Neural cell (in vitro differentiated cells): ENCODE data around the gene COPS7B. TPM values are rescaled to one million over a fixed set of nuclear protein-coding genes. Genes with fewer than 3 reads are reported as not detected.

Source experiments
- H2AFZ ChIP-seq: fragments of 200-600, 300-800 bp; sonication (generic), shearing (Covaris generic); 2 replicates; pipeline ENCODE4 v1.6.0; 2014; ENCODE audit warnings: low read depth, mild to moderate bottlenecking, antibody characterized with exemption, low read length, moderate library complexity
- H3F3A ChIP-seq: fragments of 200-600 bp; shearing (Covaris generic); 2 replicates; pipeline ENCODE4 v1.6.1; 2016; ENCODE audit warnings: mild to moderate bottlenecking, moderate library complexity, mixed read lengths, antibody characterized with exemption, low read length; ENCODE audit not compliant: insufficient read depth, poor library complexity, severe bottlenecking
- H3K27ac ChIP-seq: fragments of 200-600, 300-800 bp; sonication (generic), shearing (Covaris generic); 2 replicates; pipeline ENCODE4 v1.5.1; 2014; ENCODE audit warnings: mild to moderate bottlenecking, low read length, moderate library complexity
- H3K27me3 ChIP-seq: fragments of 300-800, 200-600 bp; sonication (generic), shearing (Covaris generic); 2 replicates; pipeline ENCODE4 v1.6.0; 2014; ENCODE audit warnings: mild to moderate bottlenecking, low read depth, low read length, moderate library complexity; ENCODE audit not compliant: insufficient read depth
- H3K36me3 ChIP-seq: fragments of 300-800, 200-600 bp; sonication (generic), shearing (Covaris generic); 2 replicates; pipeline ENCODE4 v1.5.1; 2014; ENCODE audit warnings: mild to moderate bottlenecking, antibody characterized with exemption, low read length, moderate library complexity; ENCODE audit not compliant: insufficient read depth
- H3K4me2 ChIP-seq: fragments of 300-800, 200-600 bp; sonication (generic), shearing (Covaris generic); 2 replicates; pipeline ENCODE4 v1.6.0; 2014; ENCODE audit warnings: mild to moderate bottlenecking, low read length
- H3K4me3 ChIP-seq: fragments of 300-800, 200-600 bp; sonication (generic), shearing (Covaris generic); 2 replicates; pipeline ENCODE4 v1.5.1; 2014; ENCODE audit warnings: mild to moderate bottlenecking, low read length, moderate library complexity
- H3K79me2 ChIP-seq: fragments of 200-600 bp; shearing (Covaris generic); replicated peaks from 2 replicates; pipeline ENCODE4 v1.6.0; 2014; ENCODE audit warnings: mild to moderate bottlenecking, low read length, moderate library complexity; ENCODE audit not compliant: insufficient read depth
- H3K9ac ChIP-seq: fragments of 300-800, 200-600 bp; sonication (generic), shearing (Covaris generic); 2 replicates; pipeline ENCODE4 v1.6.1; 2016; ENCODE audit warnings: mild to moderate bottlenecking, low read length, mixed read lengths
- H3K9me2 ChIP-seq: fragments of 200-600 bp; shearing (Covaris generic); 2 replicates; pipeline ENCODE4 v1.6.1; 2016; ENCODE audit warnings: mild to moderate bottlenecking, low read length, mixed read lengths; ENCODE audit not compliant: insufficient read depth
- H3K9me3 ChIP-seq: fragments of 200-600, 300-800 bp; sonication (generic), shearing (Covaris generic); 2 replicates; pipeline ENCODE4 v1.6.1; 2016; ENCODE audit warnings: mild to moderate bottlenecking, mixed run types, low read length, moderate library complexity, mixed read lengths
- H4K20me1 ChIP-seq: fragments of 200-600 bp; shearing (Covaris generic); 2 replicates; pipeline ENCODE4 v1.6.1; 2016; ENCODE audit warnings: mild to moderate bottlenecking, mixed run types; ENCODE audit not compliant: insufficient read depth
- CTCF ChIP-seq: fragments of 450-650 bp; IDR thresholded peaks from 2 replicates; pipeline ENCODE4 v1.5.1; 2014; ENCODE audit warnings: antibody characterized with exemption, mild to moderate bottlenecking, moderate library complexity; ENCODE audit not compliant: poor library complexity, severe bottlenecking
- EP300 ChIP-seq: fragments of 450-650 bp; conservative IDR thresholded peaks from 2 replicates; pipeline ENCODE4 v1.6.1; 2014; ENCODE audit warnings: antibody characterized with exemption, mild to moderate bottlenecking, moderate library complexity; ENCODE audit not compliant: poor library complexity, severe bottlenecking
- EZH2 ChIP-seq: fragments of 200-600, 300-800 bp; shearing (Covaris generic), sonication (generic); IDR thresholded peaks from 2 replicates; pipeline ENCODE4 v1.6.1; 2014; ENCODE audit warnings: antibody characterized with exemption, low read length, borderline replicate concordance, mild to moderate bottlenecking; ENCODE audit not compliant: insufficient read depth, poor library complexity, severe bottlenecking
- MXI1 ChIP-seq: fragments of 450-650 bp; conservative IDR thresholded peaks from 2 replicates; pipeline ENCODE4 v1.6.1; 2014; ENCODE audit warnings: antibody characterized with exemption, mild to moderate bottlenecking; ENCODE audit not compliant: poor library complexity, severe bottlenecking
- POLR2AphosphoS5 ChIP-seq: IDR thresholded peaks from 2 replicates; pipeline ENCODE4 v1.6.1; 2012
- RAD21 ChIP-seq: fragments of 450-650 bp; conservative IDR thresholded peaks from 2 replicates; pipeline ENCODE4 v1.6.1; 2014; ENCODE audit warnings: antibody characterized with exemption, mild to moderate bottlenecking, moderate library complexity
- REST ChIP-seq: IDR thresholded peaks from 2 replicates; pipeline ENCODE4 v1.6.1; 2012; ENCODE audit warnings: borderline replicate concordance
- SMC3 ChIP-seq: fragments of 450-650 bp; conservative IDR thresholded peaks from 2 replicates; pipeline ENCODE4 v1.6.1; 2014; ENCODE audit warnings: antibody characterized with exemption, mild to moderate bottlenecking, moderate library complexity; ENCODE audit not compliant: poor library complexity
- TAF1 ChIP-seq: IDR thresholded peaks from 2 replicates; pipeline ENCODE4 v1.6.1; 2012; ENCODE audit warnings: low read depth
- polyA plus RNA-seq: library from polyadenylated mRNA; depleted of rRNA; stranded (reverse); fragments of >200 nt; gene quantifications from 2 replicates; pipeline ENCODE4 v1.2.3, GENCODE V29; 2014

Gene COPS7B
- polyA plus RNA-seq, 1 donor from 2014 or later, result 23.8 TPM

GRCh38 chr2:231780909-231781797, 5.1 kb upstream of the COPS7B start, which contains the start of gene PDE6D:
Gene PDE6D (minus strand): TSS chr2:231781282. CDS start chr2:231781114, 168 bp downstream.
- H3F3A ChIP-seq, result no peaks in the 10 kb centered on the region
- peak; percentile 34 for TF ChIP-seq CTCF
- peak; percentile 64 for TF ChIP-seq TAF1
- TF ChIP-seq MXI1, result peak; percentile 55
- peak; percentile 41 for TF ChIP-seq RAD21
- TF ChIP-seq REST, result peak; percentile 74
- TF ChIP-seq EP300, result no peak
- TF ChIP-seq EZH2, result no peak
- TF ChIP-seq SMC3, result peak; percentile 41
- peak; percentile 96 for TF ChIP-seq POLR2AphosphoS5
- H3K27me3 ChIP-seq, result no peaks in the 10 kb centered on the region
- H3K27ac ChIP-seq, result peak within 1 kb of the TSS; percentile 86
- no peaks in the 10 kb centered on the region for H3K36me3 ChIP-seq
- H4K20me1 ChIP-seq, result no peaks in the 10 kb centered on the region
- H3K9ac ChIP-seq, result peak within 1 kb of the TSS; percentile 84
- no peaks in the 10 kb centered on the region for H3K9me2 ChIP-seq
- H3K4me3 ChIP-seq, result peak within 1 kb of the TSS; percentile 85
- no peaks in the 10 kb centered on the region for H3K9me3 ChIP-seq
- peak within 1 kb of the TSS; percentile 72 for H3K4me2 ChIP-seq
- H3K79me2 ChIP-seq, result peaks cover 7% of the 10 kb centered on the region
- H2AFZ ChIP-seq, result peak within 1 kb of the TSS; percentile 54

GRCh38 chr2:231781798-231782726, 4.2 kb upstream of the COPS7B start:
- Histone ChIP-seq H3K36me3 (no peaks in the 10 kb centered on the region), H3K4me3 (peak overlapping the region; percentile 85), H3K9ac (peak overlapping the region; percentile 84), H3K9me3 (no peaks in the 10 kb centered on the region), H3K79me2 (peaks cover 13% of the 10 kb centered on the region), H3K9me2 (no peaks in the 10 kb centered on the region), H3K4me2 (peak overlapping the region; percentile 72), H2AFZ (peak overlapping the region; percentile 54), H3K27ac (peak overlapping the region; percentile 86), H3F3A (no peaks in the 10 kb centered on the region), H3K27me3 (no peaks in the 10 kb centered on the region), H4K20me1 (no peaks in the 10 kb centered on the region)
- TF ChIP-seq SMC3 (no peak), CTCF (no peak), MXI1 (no peak), RAD21 (no peak)
